ENCODE measurements around the gene WASF2.

- TF ChIP-seq, protein P1, sequence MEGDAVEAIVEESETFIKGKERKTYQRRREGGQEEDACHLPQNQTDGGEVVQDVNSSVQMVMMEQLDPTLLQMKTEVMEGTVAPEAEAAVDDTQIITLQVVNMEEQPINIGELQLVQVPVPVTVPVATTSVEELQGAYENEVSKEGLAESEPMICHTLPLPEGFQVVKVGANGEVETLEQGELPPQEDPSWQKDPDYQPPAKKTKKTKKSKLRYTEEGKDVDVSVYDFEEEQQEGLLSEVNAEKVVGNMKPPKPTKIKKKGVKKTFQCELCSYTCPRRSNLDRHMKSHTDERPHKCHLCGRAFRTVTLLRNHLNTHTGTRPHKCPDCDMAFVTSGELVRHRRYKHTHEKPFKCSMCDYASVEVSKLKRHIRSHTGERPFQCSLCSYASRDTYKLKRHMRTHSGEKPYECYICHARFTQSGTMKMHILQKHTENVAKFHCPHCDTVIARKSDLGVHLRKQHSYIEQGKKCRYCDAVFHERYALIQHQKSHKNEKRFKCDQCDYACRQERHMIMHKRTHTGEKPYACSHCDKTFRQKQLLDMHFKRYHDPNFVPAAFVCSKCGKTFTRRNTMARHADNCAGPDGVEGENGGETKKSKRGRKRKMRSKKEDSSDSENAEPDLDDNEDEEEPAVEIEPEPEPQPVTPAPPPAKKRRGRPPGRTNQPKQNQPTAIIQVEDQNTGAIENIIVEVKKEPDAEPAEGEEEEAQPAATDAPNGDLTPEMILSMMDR (IDR thresholded peaks at IDR 0.05) = no peak
- TF ChIP-seq POLR2A (IDR thresholded peaks at IDR 0.05) = no peak
These were observed 128.9 kb downstream of the WASF2 start for GRCh38 chr1:27361044-27361402.
